HEK293 (cell line): ENCODE data around the gene NAT16.

Experiments
- GLI2 ChIP-seq: fragments of 450-650 bp; formaldehyde crosslinking; IDR thresholded peaks from 2 replicates; pipeline ENCODE4; 2017; ENCODE audit warnings: missing biosample characterization, missing genetic modification characterization, low read depth, borderline replicate concordance
- GLI4 ChIP-seq: fragments of 450-650 bp; formaldehyde crosslinking; IDR thresholded peaks from 2 replicates; pipeline ENCODE4 v1.5.1; 2016; ENCODE audit warnings: missing biosample characterization, missing genetic modification characterization
- KLF16 ChIP-seq: fragments of 450-650 bp; formaldehyde crosslinking; IDR thresholded peaks from 2 replicates; pipeline ENCODE4 v1.5.1; 2017; ENCODE audit warnings: missing biosample characterization, missing genetic modification characterization
- OVOL3 ChIP-seq: fragments of 450-650 bp; formaldehyde crosslinking; IDR thresholded peaks from 2 replicates; pipeline ENCODE4 v1.5.1; 2016; ENCODE audit warnings: missing biosample characterization, missing genetic modification characterization
- ZBTB17 ChIP-seq: fragments of 450-650 bp; formaldehyde crosslinking; IDR thresholded peaks from 2 replicates; pipeline ENCODE4 v1.5.1; 2016; ENCODE audit warnings: missing biosample characterization, missing genetic modification characterization
- ZBTB20 ChIP-seq: fragments of 450-650 bp; formaldehyde crosslinking; IDR thresholded peaks from 2 replicates; pipeline ENCODE4 v1.5.1; 2016; ENCODE audit warnings: missing biosample characterization, missing genetic modification characterization
- ZEB2 ChIP-seq: fragments of 450-650 bp; formaldehyde crosslinking; IDR thresholded peaks from 2 replicates; pipeline ENCODE4 v1.5.1; 2016; ENCODE audit warnings: missing biosample characterization, missing genetic modification characterization
- ZNF10 ChIP-seq: fragments of 450-650 bp; formaldehyde crosslinking; IDR thresholded peaks from 2 replicates; pipeline ENCODE4 v1.5.1; 2017; ENCODE audit warnings: missing biosample characterization, missing genetic modification characterization
- ZNF133 ChIP-seq: fragments of 450-650 bp; formaldehyde crosslinking; IDR thresholded peaks from 2 replicates; pipeline ENCODE4 v1.5.1; 2016; ENCODE audit warnings: missing biosample characterization, missing genetic modification characterization
- ZNF155 ChIP-seq: fragments of 450-650 bp; formaldehyde crosslinking; IDR thresholded peaks from 2 replicates; pipeline ENCODE4 v1.5.1; 2016; ENCODE audit warnings: missing biosample characterization, missing genetic modification characterization
- ZNF175 ChIP-seq: fragments of 450-650 bp; formaldehyde crosslinking; IDR thresholded peaks from 2 replicates; pipeline ENCODE4 v1.5.1; 2016; ENCODE audit warnings: missing biosample characterization, missing genetic modification characterization
- ZNF184 ChIP-seq: fragments of 450-650 bp; IDR thresholded peaks from 2 replicates; pipeline ENCODE4 v1.5.1; 2018; ENCODE audit warnings: missing biosample characterization, mild to moderate bottlenecking, missing genetic modification characterization
- ZNF19 ChIP-seq: fragments of 450-650 bp; formaldehyde crosslinking; IDR thresholded peaks from 2 replicates; pipeline ENCODE4; 2016; ENCODE audit warnings: missing biosample characterization, missing genetic modification characterization, low read depth
- ZNF211 ChIP-seq: fragments of 450-650 bp; formaldehyde crosslinking; IDR thresholded peaks from 2 replicates; pipeline ENCODE4 v1.5.1; 2016; ENCODE audit warnings: low read depth, missing biosample characterization, missing genetic modification characterization
- ZNF214 ChIP-seq: fragments of 450-650 bp; formaldehyde crosslinking; IDR thresholded peaks from 2 replicates; pipeline ENCODE4 v1.5.1; 2017; ENCODE audit warnings: missing biosample characterization, mild to moderate bottlenecking, missing genetic modification characterization, borderline replicate concordance
- ZNF223 ChIP-seq: fragments of 450-650 bp; formaldehyde crosslinking; IDR thresholded peaks from 2 replicates; pipeline ENCODE4 v1.5.1; 2016; ENCODE audit warnings: missing biosample characterization, missing genetic modification characterization
- ZNF274 ChIP-seq, 2 experiments: fragments of 200-500 bp in 1 of 2; fragments of 450-650 bp in 1 of 2; sonication (Bioruptor generic) in 1 of 2; formaldehyde crosslinking in 1 of 2; IDR thresholded peaks; 2 replicates each; pipeline versions ENCODE4 v1.5.1 to v1.6.1; 2014 to 2016; ENCODE audit warnings: borderline replicate concordance in 1 of 2, inconsistent platforms in 1 of 2, low read length in 1 of 2, missing biosample characterization in 1 of 2, missing genetic modification characterization in 1 of 2
- ZNF335 ChIP-seq: fragments of 450-650 bp; formaldehyde crosslinking; conservative IDR thresholded peaks from 2 replicates; pipeline ENCODE4 v1.5.1; 2016; ENCODE audit warnings: missing biosample characterization, missing genetic modification characterization
- ZNF366 ChIP-seq: fragments of 450-650 bp; formaldehyde crosslinking; conservative IDR thresholded peaks from 2 replicates; pipeline ENCODE4 v1.5.1; 2016; ENCODE audit warnings: missing biosample characterization, missing genetic modification characterization
- ZNF48 ChIP-seq: fragments of 450-650 bp; formaldehyde crosslinking; IDR thresholded peaks from 2 replicates; pipeline ENCODE4 v1.5.1; 2016; ENCODE audit warnings: missing biosample characterization, missing genetic modification characterization
- ZNF654 ChIP-seq: fragments of 450-650 bp; formaldehyde crosslinking; IDR thresholded peaks from 2 replicates; pipeline ENCODE4 v1.5.1; 2016; ENCODE audit warnings: low read depth, missing biosample characterization, missing genetic modification characterization
- ZNF701 ChIP-seq: fragments of 450-650 bp; formaldehyde crosslinking; IDR thresholded peaks from 2 replicates; pipeline ENCODE4 v1.5.1; 2016; ENCODE audit warnings: missing biosample characterization, missing genetic modification characterization
- ZNF707 ChIP-seq: fragments of 450-650 bp; formaldehyde crosslinking; IDR thresholded peaks from 2 replicates; pipeline ENCODE4 v1.5.1; 2016; ENCODE audit warnings: missing biosample characterization, missing genetic modification characterization
- ZNF843 ChIP-seq: fragments of 450-650 bp; formaldehyde crosslinking; IDR thresholded peaks from 2 replicates; pipeline ENCODE4 v1.5.1; 2016; ENCODE audit warnings: missing biosample characterization, missing genetic modification characterization
- ZSCAN30 ChIP-seq: fragments of 450-650 bp; IDR thresholded peaks from 2 replicates; pipeline ENCODE4 v1.5.1; 2018; ENCODE audit warnings: missing biosample characterization, mild to moderate bottlenecking, missing genetic modification characterization, moderate library complexity
- TF ChIP-seq, protein P1 (sequence below): fragments of 450-650 bp; formaldehyde crosslinking; conservative IDR thresholded peaks from 2 replicates; pipeline ENCODE4 v1.5.1; 2016; ENCODE audit warnings: low read depth, missing biosample characterization, missing genetic modification characterization
- TF ChIP-seq, protein P2 (sequence below): IDR thresholded peaks from 2 replicates; pipeline ENCODE4 v1.6.1; 2011; ENCODE audit warnings: mild to moderate bottlenecking, low read depth, low read length, borderline replicate concordance
- TF ChIP-seq, protein P3 (sequence below): fragments of 450-650 bp; formaldehyde crosslinking; IDR thresholded peaks from 2 replicates; pipeline ENCODE4 v1.5.1; 2016; ENCODE audit warnings: missing biosample characterization, missing genetic modification characterization
- TF ChIP-seq, protein P4 (sequence below): fragments of 450-650 bp; formaldehyde crosslinking; IDR thresholded peaks from 2 replicates; pipeline ENCODE4 v1.5.1; 2016; ENCODE audit warnings: missing biosample characterization, missing genetic modification characterization
- TF ChIP-seq, protein P5 (sequence below): fragments of 450-650 bp; IDR thresholded peaks from 2 replicates; pipeline ENCODE4 v1.5.1; 2018; ENCODE audit warnings: missing biosample characterization, mild to moderate bottlenecking, missing genetic modification characterization

The NAT16 gene

DNA sequence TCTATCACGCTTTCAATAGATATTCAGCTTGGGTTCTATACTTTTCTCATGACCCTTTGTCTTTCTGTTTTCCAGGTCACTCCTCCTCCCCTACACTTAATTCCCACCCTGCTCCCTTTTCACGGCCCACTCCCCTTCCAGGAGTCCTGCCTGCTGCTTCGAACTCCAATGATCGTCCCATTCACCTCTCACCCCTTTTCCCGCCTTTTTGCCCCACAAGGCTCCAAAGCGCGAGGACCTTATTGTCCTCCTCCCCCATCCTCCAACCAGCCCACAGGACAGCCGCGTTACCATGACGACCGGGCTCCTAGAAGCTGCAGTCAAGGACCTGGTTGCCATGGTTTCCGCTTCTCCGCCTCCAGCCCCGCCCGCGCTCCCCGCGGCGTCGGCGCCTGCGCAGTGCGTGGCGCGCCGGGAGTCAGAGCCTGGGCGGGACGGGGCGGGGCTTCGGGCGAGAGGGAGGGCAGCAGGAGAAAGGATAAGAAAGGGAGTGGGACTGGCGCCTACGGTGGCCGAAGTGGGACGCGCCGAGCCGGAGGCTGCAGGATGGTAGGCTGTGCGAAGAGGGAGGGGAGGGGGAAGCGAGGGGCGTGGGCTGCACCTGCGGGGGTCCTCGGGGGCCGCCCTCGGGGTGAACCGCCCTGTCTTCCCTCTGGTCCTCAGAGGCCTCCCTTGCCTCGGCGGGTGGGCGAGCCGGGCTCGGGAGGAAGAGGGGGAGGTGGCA, 26.0 kb downstream of the NAT16 start, which contains the start of gene AP1S1 (continued):
- TF ChIP-seq, protein P1, sequence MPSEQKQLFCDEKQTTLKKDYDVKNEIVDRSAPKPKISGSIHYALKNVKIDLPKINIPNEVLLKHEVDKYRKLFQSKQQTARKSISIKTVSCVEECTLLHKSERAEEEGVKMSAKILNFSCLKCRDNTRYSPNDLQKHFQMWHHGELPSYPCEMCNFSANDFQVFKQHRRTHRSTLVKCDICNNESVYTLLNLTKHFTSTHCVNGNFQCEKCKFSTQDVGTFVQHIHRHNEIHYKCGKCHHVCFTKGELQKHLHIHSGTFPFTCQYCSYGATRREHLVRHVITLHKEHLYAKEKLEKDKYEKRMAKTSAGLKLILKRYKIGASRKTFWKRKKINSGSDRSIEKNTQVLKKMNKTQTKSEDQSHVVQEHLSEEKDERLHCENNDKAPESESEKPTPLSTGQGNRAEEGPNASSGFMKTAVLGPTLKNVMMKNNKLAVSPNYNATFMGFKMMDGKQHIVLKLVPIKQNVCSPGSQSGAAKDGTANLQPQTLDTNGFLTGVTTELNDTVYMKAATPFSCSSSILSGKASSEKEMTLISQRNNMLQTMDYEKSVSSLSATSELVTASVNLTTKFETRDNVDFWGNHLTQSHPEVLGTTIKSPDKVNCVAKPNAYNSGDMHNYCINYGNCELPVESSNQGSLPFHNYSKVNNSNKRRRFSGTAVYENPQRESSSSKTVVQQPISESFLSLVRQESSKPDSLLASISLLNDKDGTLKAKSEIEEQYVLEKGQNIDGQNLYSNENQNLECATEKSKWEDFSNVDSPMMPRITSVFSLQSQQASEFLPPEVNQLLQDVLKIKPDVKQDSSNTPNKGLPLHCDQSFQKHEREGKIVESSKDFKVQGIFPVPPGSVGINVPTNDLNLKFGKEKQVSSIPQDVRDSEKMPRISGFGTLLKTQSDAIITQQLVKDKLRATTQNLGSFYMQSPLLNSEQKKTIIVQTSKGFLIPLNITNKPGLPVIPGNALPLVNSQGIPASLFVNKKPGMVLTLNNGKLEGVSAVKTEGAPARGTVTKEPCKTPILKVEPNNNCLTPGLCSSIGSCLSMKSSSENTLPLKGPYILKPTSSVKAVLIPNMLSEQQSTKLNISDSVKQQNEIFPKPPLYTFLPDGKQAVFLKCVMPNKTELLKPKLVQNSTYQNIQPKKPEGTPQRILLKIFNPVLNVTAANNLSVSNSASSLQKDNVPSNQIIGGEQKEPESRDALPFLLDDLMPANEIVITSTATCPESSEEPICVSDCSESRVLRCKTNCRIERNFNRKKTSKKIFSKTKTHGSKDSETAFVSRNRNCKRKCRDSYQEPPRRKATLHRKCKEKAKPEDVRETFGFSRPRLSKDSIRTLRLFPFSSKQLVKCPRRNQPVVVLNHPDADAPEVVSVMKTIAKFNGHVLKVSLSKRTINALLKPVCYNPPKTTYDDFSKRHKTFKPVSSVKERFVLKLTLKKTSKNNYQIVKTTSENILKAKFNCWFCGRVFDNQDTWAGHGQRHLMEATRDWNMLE, result no peak
- TF ChIP-seq ZNF223 (no peak), ZNF654 (tag by site-specific recombination) (no peak), ZEB2 (tag by site-specific recombination) (peak; percentile 46; the same call in 1 of the 2 replicates), ZBTB20 (tag by site-specific recombination) (no peak), KLF16 (tag by site-specific recombination) (peak; percentile 49), ZNF184 (tag by site-specific recombination) (no peak), ZNF335 (tag by site-specific recombination) (peak; percentile 73), ZNF19 (no peak), GLI2 (no peak), ZNF366 (peak; percentile 86), OVOL3 (tag by site-specific recombination) (no peak), ZBTB17 (tag by site-specific recombination) (peak; percentile 69), ZNF274 (IDR thresholded peaks at IDR 0.05; ENCODE audit: low read length) (no peak), ZNF274 (tag by site-specific recombination; IDR thresholded peaks at IDR 0.05; ENCODE audit: borderline replicate concordance) (no peak), ZNF155 (tag by site-specific recombination) (no peak), ZNF214 (tag by site-specific recombination) (no peak), ZNF707 (tag by site-specific recombination) (no peak), ZNF175 (tag by site-specific recombination) (no peak), ZNF843 (tag by site-specific recombination) (0 out of 2 replicates have a peak, but pooled peaks have one; percentile 26), ZNF701 (no peak), GLI4 (tag by site-specific recombination) (peak; percentile 14; the same call in 1 of the 2 replicates), ZSCAN30 (tag by site-specific recombination) (0 out of 2 replicates have a peak, but pooled peaks have one; percentile 14), ZNF211 (tag by site-specific recombination) (no peak), ZNF48 (tag by site-specific recombination) (no peak), ZNF133 (no peak), ZNF10 (tag by site-specific recombination) (no peak)
- TF ChIP-seq, protein P2, sequence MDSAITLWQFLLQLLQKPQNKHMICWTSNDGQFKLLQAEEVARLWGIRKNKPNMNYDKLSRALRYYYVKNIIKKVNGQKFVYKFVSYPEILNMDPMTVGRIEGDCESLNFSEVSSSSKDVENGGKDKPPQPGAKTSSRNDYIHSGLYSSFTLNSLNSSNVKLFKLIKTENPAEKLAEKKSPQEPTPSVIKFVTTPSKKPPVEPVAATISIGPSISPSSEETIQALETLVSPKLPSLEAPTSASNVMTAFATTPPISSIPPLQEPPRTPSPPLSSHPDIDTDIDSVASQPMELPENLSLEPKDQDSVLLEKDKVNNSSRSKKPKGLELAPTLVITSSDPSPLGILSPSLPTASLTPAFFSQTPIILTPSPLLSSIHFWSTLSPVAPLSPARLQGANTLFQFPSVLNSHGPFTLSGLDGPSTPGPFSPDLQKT, result no peak
- TF ChIP-seq, protein P3, sequence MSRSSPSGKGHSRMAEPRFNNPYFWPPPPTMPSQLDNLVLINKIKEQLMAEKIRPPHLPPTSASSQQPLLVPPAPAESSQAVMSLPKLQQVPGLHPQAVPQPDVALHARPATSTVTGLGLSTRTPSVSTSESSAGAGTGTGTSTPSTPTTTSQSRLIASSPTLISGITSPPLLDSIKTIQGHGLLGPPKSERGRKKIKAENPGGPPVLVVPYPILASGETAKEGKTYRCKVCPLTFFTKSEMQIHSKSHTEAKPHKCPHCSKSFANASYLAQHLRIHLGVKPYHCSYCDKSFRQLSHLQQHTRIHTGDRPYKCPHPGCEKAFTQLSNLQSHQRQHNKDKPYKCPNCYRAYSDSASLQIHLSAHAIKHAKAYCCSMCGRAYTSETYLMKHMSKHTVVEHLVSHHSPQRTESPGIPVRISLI (tag by site-specific recombination), result no peak
- TF ChIP-seq, protein P4, sequence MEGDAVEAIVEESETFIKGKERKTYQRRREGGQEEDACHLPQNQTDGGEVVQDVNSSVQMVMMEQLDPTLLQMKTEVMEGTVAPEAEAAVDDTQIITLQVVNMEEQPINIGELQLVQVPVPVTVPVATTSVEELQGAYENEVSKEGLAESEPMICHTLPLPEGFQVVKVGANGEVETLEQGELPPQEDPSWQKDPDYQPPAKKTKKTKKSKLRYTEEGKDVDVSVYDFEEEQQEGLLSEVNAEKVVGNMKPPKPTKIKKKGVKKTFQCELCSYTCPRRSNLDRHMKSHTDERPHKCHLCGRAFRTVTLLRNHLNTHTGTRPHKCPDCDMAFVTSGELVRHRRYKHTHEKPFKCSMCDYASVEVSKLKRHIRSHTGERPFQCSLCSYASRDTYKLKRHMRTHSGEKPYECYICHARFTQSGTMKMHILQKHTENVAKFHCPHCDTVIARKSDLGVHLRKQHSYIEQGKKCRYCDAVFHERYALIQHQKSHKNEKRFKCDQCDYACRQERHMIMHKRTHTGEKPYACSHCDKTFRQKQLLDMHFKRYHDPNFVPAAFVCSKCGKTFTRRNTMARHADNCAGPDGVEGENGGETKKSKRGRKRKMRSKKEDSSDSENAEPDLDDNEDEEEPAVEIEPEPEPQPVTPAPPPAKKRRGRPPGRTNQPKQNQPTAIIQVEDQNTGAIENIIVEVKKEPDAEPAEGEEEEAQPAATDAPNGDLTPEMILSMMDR (tag by site-specific recombination), result no peak
- TF ChIP-seq, protein P5, sequence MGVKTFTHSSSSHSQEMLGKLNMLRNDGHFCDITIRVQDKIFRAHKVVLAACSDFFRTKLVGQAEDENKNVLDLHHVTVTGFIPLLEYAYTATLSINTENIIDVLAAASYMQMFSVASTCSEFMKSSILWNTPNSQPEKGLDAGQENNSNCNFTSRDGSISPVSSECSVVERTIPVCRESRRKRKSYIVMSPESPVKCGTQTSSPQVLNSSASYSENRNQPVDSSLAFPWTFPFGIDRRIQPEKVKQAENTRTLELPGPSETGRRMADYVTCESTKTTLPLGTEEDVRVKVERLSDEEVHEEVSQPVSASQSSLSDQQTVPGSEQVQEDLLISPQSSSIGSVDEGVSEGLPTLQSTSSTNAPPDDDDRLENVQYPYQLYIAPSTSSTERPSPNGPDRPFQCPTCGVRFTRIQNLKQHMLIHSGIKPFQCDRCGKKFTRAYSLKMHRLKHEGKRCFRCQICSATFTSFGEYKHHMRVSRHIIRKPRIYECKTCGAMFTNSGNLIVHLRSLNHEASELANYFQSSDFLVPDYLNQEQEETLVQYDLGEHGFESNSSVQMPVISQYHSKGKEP (tag by site-specific recombination), result no peak
